ENCODE measurements around the gene ATXN7L1. TPM values are rescaled to one million over a fixed set of nuclear protein-coding genes. Genes with fewer than 3 reads are reported as not detected.

Gene ATXN7L1
- total and polyA plus RNA-seq, 8 donors, result 13.0 to 15.5 (median 13.8) TPM

DNA sequence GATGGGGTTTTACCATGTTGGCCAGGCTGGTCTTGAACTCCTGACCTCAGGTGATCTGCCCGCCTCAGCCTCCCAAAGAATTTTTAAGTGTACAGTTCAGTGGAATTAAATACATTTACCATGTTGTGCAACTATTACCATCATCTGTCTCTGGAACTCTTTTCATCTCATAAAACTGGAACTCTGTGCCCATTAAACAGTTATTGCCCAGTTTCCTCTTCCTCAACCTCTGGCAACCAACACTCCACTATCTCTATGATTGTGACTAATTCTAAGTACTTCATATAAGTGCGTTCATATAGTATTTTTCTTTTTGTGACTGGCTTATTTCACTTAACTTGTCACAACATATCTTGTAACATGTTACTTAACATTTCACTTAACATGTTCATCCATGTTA, 41.3 kb upstream of the ATXN7L1 start:
- DNase-seq (no peak), ATAC-seq (no peak)
- TF ChIP-seq, protein P1, sequence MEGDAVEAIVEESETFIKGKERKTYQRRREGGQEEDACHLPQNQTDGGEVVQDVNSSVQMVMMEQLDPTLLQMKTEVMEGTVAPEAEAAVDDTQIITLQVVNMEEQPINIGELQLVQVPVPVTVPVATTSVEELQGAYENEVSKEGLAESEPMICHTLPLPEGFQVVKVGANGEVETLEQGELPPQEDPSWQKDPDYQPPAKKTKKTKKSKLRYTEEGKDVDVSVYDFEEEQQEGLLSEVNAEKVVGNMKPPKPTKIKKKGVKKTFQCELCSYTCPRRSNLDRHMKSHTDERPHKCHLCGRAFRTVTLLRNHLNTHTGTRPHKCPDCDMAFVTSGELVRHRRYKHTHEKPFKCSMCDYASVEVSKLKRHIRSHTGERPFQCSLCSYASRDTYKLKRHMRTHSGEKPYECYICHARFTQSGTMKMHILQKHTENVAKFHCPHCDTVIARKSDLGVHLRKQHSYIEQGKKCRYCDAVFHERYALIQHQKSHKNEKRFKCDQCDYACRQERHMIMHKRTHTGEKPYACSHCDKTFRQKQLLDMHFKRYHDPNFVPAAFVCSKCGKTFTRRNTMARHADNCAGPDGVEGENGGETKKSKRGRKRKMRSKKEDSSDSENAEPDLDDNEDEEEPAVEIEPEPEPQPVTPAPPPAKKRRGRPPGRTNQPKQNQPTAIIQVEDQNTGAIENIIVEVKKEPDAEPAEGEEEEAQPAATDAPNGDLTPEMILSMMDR (IDR thresholded peaks at IDR 0.05), result no peak
- H3K4me1 ChIP-seq, result no peaks in the 10 kb centered on the region
- intact Hi-C loops (cut with DNase I), result no loop called here
- H3K4me3 ChIP-seq, result no peak overlapping the region
- no peak overlapping the region for H3K27ac ChIP-seq
- H3K9me3 ChIP-seq, result no peaks in the 10 kb centered on the region
- no peaks in the 10 kb centered on the region for H3K36me3 ChIP-seq
- no peaks in the 10 kb centered on the region for H3K27me3 ChIP-seq

DNA sequence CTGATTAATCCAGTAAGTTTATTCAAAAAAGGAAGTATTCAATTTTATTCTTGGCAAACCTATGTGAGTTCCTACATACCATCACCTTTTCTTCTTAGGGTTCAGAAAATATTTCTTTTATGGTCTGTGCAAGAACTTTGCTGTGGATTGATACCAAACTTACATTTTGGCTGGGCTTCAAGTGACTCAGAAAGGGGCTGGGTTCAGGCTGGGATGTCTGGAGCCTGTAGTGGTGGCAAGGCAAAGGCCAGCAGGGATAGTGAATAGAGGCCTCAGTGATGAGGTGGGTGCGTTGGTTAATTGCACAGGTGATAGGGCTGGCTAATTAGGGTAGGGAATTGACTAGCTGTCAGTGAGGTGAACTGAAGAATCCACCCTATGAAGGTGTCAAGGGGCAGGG, 40.2 kb upstream of the ATXN7L1 start:
- no peaks in the 10 kb centered on the region for H3K27me3 ChIP-seq
- intact Hi-C loops (cut with DNase I), result no loop called here
- DNase-seq, result no peak
- no peak for ATAC-seq
- no peaks in the 10 kb centered on the region for H3K9me3 ChIP-seq
- TF ChIP-seq, protein P1 (IDR thresholded peaks at IDR 0.05), result no peak
- no peak overlapping the region for H3K27ac ChIP-seq
- no peaks in the 10 kb centered on the region for H3K36me3 ChIP-seq
- H3K4me3 ChIP-seq, result no peak overlapping the region
- H3K4me1 ChIP-seq, result no peaks in the 10 kb centered on the region

DNA sequence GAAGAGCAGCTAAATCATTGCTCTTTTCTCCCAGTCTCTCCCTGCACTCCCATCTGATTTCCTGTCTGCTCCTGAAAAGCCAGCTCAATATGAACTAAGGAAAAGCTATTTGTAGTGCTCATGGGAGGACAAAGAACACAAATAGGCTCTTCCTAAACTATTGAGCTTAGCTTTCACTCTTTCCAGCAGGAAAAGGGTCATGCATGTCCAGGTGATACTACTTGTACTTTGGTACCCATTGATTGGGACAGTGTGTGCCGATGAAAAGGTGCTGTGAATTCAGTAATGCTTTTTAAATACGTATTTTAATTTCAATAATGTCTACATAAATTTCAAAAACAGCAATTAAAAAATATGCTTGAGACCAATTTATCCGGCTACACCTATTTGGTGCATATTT, 37.5 kb upstream of the ATXN7L1 start:
- Histone ChIP-seq H3K36me3 (no peaks in the 10 kb centered on the region), H3K27me3 (no peaks in the 10 kb centered on the region), H3K9me3 (no peaks in the 10 kb centered on the region), H3K27ac (no peak overlapping the region), H3K4me1 (no peaks in the 10 kb centered on the region), H3K4me3 (no peak overlapping the region)
- ATAC-seq (no peak), DNase-seq (no peak)
- TF ChIP-seq, protein P1 (IDR thresholded peaks at IDR 0.05), result no peak
- intact Hi-C loops (cut with DNase I), result no loop called here

DNA sequence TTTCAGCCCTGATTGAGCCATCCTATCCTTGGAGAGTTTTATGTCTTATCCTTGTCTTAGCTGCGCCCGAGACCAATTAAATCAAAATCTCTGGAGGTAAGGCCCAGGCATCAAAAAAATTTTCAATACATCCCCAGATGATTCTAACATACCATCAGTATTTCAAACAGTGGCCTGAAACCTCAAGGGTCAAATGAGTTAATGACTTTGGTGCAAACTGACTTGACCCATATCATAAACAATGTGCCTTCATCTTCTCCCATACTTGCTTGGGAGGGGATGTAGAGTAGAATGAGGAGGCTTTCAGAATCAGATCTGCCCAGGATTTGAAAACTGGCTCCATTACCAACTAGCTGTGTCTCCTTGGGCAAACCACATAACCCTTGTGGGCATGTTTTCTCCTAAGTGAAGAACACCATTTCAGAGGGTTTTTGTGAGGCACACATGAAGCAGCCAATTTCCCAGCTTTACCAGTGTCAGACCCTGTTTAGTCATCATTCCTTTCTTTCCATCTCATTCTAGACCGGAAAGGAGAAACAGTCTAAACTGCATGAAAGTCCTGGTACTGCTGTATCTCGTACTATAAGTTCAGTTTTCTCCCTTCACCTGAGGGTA, 35.7 kb upstream of the ATXN7L1 start:
- Histone ChIP-seq H3K4me3 (no peak overlapping the region), H3K9me3 (no peaks in the 10 kb centered on the region), H3K27ac (no peak overlapping the region), H3K27me3 (no peaks in the 10 kb centered on the region), H3K36me3 (no peaks in the 10 kb centered on the region), H3K4me1 (no peaks in the 10 kb centered on the region)
- TF ChIP-seq, protein P1 (IDR thresholded peaks at IDR 0.05), result no peak
- intact Hi-C loops (cut with DNase I), result no loop called here
- no peak for ATAC-seq
- DNase-seq, result no peak

DNA sequence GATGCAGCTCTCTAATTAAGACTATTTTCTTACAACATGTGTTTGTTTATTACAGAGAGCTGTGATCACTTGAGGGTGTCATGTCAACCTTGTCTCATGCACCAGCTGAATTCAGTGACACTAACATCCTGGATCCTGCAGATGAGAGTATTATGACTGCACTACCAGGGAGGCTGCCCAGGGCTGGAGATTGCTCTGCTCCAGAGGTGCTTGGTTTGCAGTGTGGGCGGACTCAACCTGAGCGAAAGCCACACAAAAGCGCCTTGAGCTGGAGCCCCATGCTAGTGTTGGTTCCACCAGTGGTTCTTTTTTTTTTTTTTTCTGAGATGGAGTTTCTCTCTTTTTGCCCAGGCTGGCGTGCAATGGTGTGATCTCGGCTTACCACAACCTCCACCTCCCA, 33.8 kb upstream of the ATXN7L1 start:
- ATAC-seq (no peak), DNase-seq (no peak)
- H3K4me1 ChIP-seq, result no peaks in the 10 kb centered on the region
- TF ChIP-seq, protein P1 (IDR thresholded peaks at IDR 0.05), result no peak
- no peaks in the 10 kb centered on the region for H3K36me3 ChIP-seq
- no peak overlapping the region for H3K4me3 ChIP-seq
- no peak overlapping the region for H3K27ac ChIP-seq
- no peaks in the 10 kb centered on the region for H3K27me3 ChIP-seq
- intact Hi-C loops (cut with DNase I), result no loop called here
- H3K9me3 ChIP-seq, result no peaks in the 10 kb centered on the region

All from left lung (tissue), 10 donors.